SK-N-SH (cell line): ENCODE data around the gene AK5. TPM values are rescaled to one million over a fixed set of nuclear protein-coding genes. Genes with fewer than 3 reads are reported as not detected.

Source experiments
- CTCF ChIA-PET: fragments of 300-600, 350-600 bp; formaldehyde crosslinking; extraction: SDS; loops from one replicate; lab custom pipeline; 2021; lab: Yijun Ruan, JAX
- POLR2A ChIA-PET: fragments of 350-600 bp; sonication (Branson Sonifier 250); formaldehyde crosslinking; extraction: SDS; loops from one replicate; lab custom pipeline; 2020; ENCODE audit warnings: antibody characterized with exemption, inconsistent platforms; lab: Yijun Ruan, JAX
- DNase-seq: peaks from one replicate; pipeline ENCODE4 v3.0.0; 2012
- H2AFZ ChIP-seq: fragments of 200-600 bp; sonication (generic); 2 replicates; pipeline ENCODE4 v1.8.1; 2016; ENCODE audit warnings: antibody characterized with exemption, mild to moderate bottlenecking, low read depth
- H3F3A ChIP-seq: fragments of 200-600 bp; sonication (generic); replicated peaks from 2 replicates; pipeline ENCODE3; 2016; ENCODE audit warnings: antibody characterized with exemption, mild to moderate bottlenecking; ENCODE audit not compliant: insufficient read depth
- H3K27ac ChIP-seq, 2 experiments: fragments of 200-500 bp in 1 of 2; fragments of 200-600 bp in 1 of 2; sonication (Bioruptor generic) in 1 of 2; sonication (generic), shearing (Covaris generic) in 1 of 2; 2 replicates each; pipeline versions ENCODE4 v1.5.1 to v1.6.1; 2014 to 2016; ENCODE audit warnings: low read depth in 2 of 2, inconsistent platforms in 1 of 2, low read length in 1 of 2, mild to moderate bottlenecking in 1 of 2, mixed read lengths in 1 of 2
- H3K27me3 ChIP-seq: fragments of 200-600 bp; sonication (generic), shearing (Covaris generic); 2 replicates; pipeline ENCODE4 v1.6.1; 2016; ENCODE audit warnings: mixed run types; ENCODE audit not compliant: insufficient read depth
- H3K36me3 ChIP-seq, 2 experiments: fragments of 200-500 bp in 1 of 2; fragments of 200-600 bp in 1 of 2; sonication (Bioruptor generic) in 1 of 2; sonication (generic) in 1 of 2; replicated peaks in 1 of 2; 2 replicates each; pipeline versions ENCODE3 to v1.5.1; 2014 to 2016; ENCODE audit warnings: low read length in 1 of 2, mild to moderate bottlenecking in 1 of 2; ENCODE audit not compliant: insufficient read depth in 2 of 2, control insufficient read depth in 1 of 2
- H3K4me1 ChIP-seq, 2 experiments: fragments of 200-500 bp in 1 of 2; fragments of 200-600 bp in 1 of 2; sonication (Bioruptor generic) in 1 of 2; sonication (generic), shearing (Covaris generic) in 1 of 2; 2 replicates each; pipeline versions ENCODE4 v1.5.1 to v1.6.1; 2014 to 2016; ENCODE audit warnings: low read depth in 1 of 2, low read length in 1 of 2, mixed run types in 1 of 2; ENCODE audit not compliant: insufficient read depth in 2 of 2, control insufficient read depth in 1 of 2
- H3K4me2 ChIP-seq: fragments of 200-600 bp; sonication (generic), shearing (Covaris generic); 2 replicates; pipeline ENCODE4 v1.6.1; 2017; ENCODE audit warnings: mixed run types
- H3K4me3 ChIP-seq, 2 experiments: fragments of 200-500 bp in 1 of 2; fragments of 200-600 bp in 1 of 2; sonication (Bioruptor generic) in 1 of 2; sonication (generic), shearing (Covaris generic) in 1 of 2; 2 replicates each; pipeline versions ENCODE4 v1.5.1 to v1.8.1; 2014 to 2016; ENCODE audit warnings: low read depth in 2 of 2, inconsistent platforms in 1 of 2, low read length in 1 of 2, mild to moderate bottlenecking in 1 of 2, mixed read lengths in 1 of 2, moderate library complexity in 1 of 2
- H3K79me2 ChIP-seq: fragments of 200-600 bp; sonication (generic); 2 replicates; pipeline ENCODE4 v1.8.1; 2017; ENCODE audit warnings: mild to moderate bottlenecking; ENCODE audit not compliant: insufficient read depth
- H3K9ac ChIP-seq: fragments of 200-600 bp; sonication (generic); 2 replicates; pipeline ENCODE4 v1.6.1; 2017; ENCODE audit warnings: mixed run types
- H3K9me2 ChIP-seq: fragments of 200-600 bp; sonication (generic); 2 replicates; pipeline ENCODE4 v1.6.1; 2017; ENCODE audit warnings: mixed run types
- H3K9me3 ChIP-seq: fragments of 200-600 bp; sonication (generic); 2 replicates; pipeline ENCODE4 v1.6.1; 2017; ENCODE audit warnings: mixed run types, mild to moderate bottlenecking, moderate library complexity
- H4K20me1 ChIP-seq: fragments of 200-600 bp; sonication (generic); 2 replicates; pipeline ENCODE4 v1.6.1; 2017; ENCODE audit warnings: mild to moderate bottlenecking, mixed run types; ENCODE audit not compliant: insufficient read depth
- CHD2 ChIP-seq: fragments of 150-350 bp; IDR thresholded peaks from 2 replicates; pipeline ENCODE4 v1.6.1; 2018; ENCODE audit warnings: low read length; ENCODE audit not compliant: partially characterized antibody
- ELF1 ChIP-seq: IDR thresholded peaks from 2 replicates; pipeline ENCODE4 v1.4.0; 2012
- EP300 ChIP-seq, 2 experiments: IDR thresholded peaks; 2 replicates each; pipeline versions ENCODE4 v1.4.0 to v1.6.1; 2012; ENCODE audit warnings: borderline replicate concordance in 1 of 2, low read depth in 1 of 2, low read length in 1 of 2
- FOSL2 ChIP-seq: IDR thresholded peaks from 2 replicates; pipeline ENCODE4 v1.4.0; 2012; ENCODE audit warnings: low read depth, mild to moderate bottlenecking, moderate library complexity, borderline replicate concordance
- FOXM1 ChIP-seq: IDR thresholded peaks from 2 replicates; pipeline ENCODE4 v1.4.0; 2012; ENCODE audit warnings: low read depth, mild to moderate bottlenecking
- GATA2 ChIP-seq: sonication (generic); formaldehyde crosslinking; IDR thresholded peaks from 2 replicates; pipeline ENCODE4 v1.5.0; 2020; ENCODE audit warnings: mild to moderate bottlenecking, missing genetic modification reagents
- JUND ChIP-seq: IDR thresholded peaks from 2 replicates; pipeline ENCODE4 v1.4.0; 2012
- MAX ChIP-seq: IDR thresholded peaks from 2 replicates; pipeline ENCODE4 v1.4.0; 2012; ENCODE audit warnings: low read depth
- MEF2A ChIP-seq: IDR thresholded peaks from 2 replicates; pipeline ENCODE4 v1.4.0; 2012; ENCODE audit warnings: low read depth, borderline replicate concordance
- MXI1 ChIP-seq: IDR thresholded peaks from 2 replicates; pipeline ENCODE4 v1.6.1; 2012; ENCODE audit warnings: mild to moderate bottlenecking, low read depth, low read length, improper control_type of control experiment
- NFIC ChIP-seq: IDR thresholded peaks from 2 replicates; pipeline ENCODE4 v1.4.0; 2012; ENCODE audit warnings: borderline replicate concordance
- PBX3 ChIP-seq: IDR thresholded peaks from 2 replicates; pipeline ENCODE4; 2012
- POLR2AphosphoS5 ChIP-seq: IDR thresholded peaks from 2 replicates; pipeline ENCODE4 v1.6.1; 2012; ENCODE audit warnings: low read depth, low read length
- RXRA ChIP-seq: IDR thresholded peaks from 2 replicates; pipeline ENCODE4 v1.4.0; 2012; ENCODE audit warnings: low read depth, mild to moderate bottlenecking, borderline replicate concordance
- TAF1 ChIP-seq: IDR thresholded peaks from 2 replicates; pipeline ENCODE4 v1.6.1; 2012; ENCODE audit warnings: low read depth, mild to moderate bottlenecking, low read length, moderate library complexity, borderline replicate concordance
- TCF12 ChIP-seq: IDR thresholded peaks from 2 replicates; pipeline ENCODE4 v1.4.0; 2012
- TEAD4 ChIP-seq: IDR thresholded peaks from 2 replicates; pipeline ENCODE4 v1.4.0; 2012; ENCODE audit warnings: mild to moderate bottlenecking, borderline replicate concordance; ENCODE audit not compliant: insufficient read depth
- USF2 ChIP-seq: fragments of 150-350 bp; IDR thresholded peaks from 2 replicates; pipeline ENCODE4 v1.6.1; 2017; ENCODE audit warnings: antibody characterized with exemption, low read length, low read depth, borderline replicate concordance
- YY1 ChIP-seq: IDR thresholded peaks from 2 replicates; pipeline ENCODE4 v1.4.0; 2012; ENCODE audit warnings: low read depth, mild to moderate bottlenecking
- ZBTB33 ChIP-seq: IDR thresholded peaks from 2 replicates; pipeline ENCODE4 v1.4.0; 2012; ENCODE audit warnings: low read depth, borderline replicate concordance
- WGBS: methylation state at CpG from one replicate; pipeline ENCODE4 v1.1.6; 2017; ENCODE audit warnings: low lambda C conversion rate; 5-methylcytosine and 5-hydroxymethylcytosine counted together
- polyA plus RNA-seq, 3 experiments: library from polyadenylated mRNA; depleted of rRNA; stranded (reverse); fragments of >200 nt; gene quantifications; 2 replicates each; pipeline ENCODE4 v1.2.3, GENCODE V29; 2012

The AK5 gene
- polyA plus RNA-seq, 1 of the 3 experiments (the other 2 are of a cell fraction) = 22.9 TPM

GRCh38 chr1:77509051-77509492, 227.3 kb downstream of the AK5 start:
- Histone ChIP-seq H3K27me3 (no peaks in the 10 kb centered on the region), H3K9me2 (no peaks in the 10 kb centered on the region), H3K27ac (peak overlapping the region; percentile 67 to 95; a peak in 3 of 4 replicates), H3K4me3 (no peak overlapping the region), H3K4me2 (no peak overlapping the region), H3K36me3 (no peaks in the 10 kb centered on the region), H3K79me2 (no peaks in the 10 kb centered on the region), H3F3A (peaks cover 49% of the 10 kb centered on the region), H3K4me1 (peaks cover 11 to 33% of the 10 kb centered on the region in 2 experiments; a peak in 3 of 4 replicates), H4K20me1 (no peaks in the 10 kb centered on the region), H3K9me3 (no peaks in the 10 kb centered on the region), H3K9ac (peak overlapping the region; percentile 15; the same call in 1 of the 2 replicates), H2AFZ (peak overlapping the region; percentile 63; the same call in 1 of the 2 replicates)
- DNase-seq = no peak
- peak; percentile 75 for TF ChIP-seq NFIC
- peak; percentile 67 for TF ChIP-seq PBX3
- no peak for TF ChIP-seq POLR2AphosphoS5
- TF ChIP-seq JUND = 0 out of 2 replicates have a peak, but pooled peaks have one; percentile 8
- TF ChIP-seq MEF2A = no peak
- TF ChIP-seq FOXM1 = no peak
- TF ChIP-seq TAF1 = no peak
- TF ChIP-seq FOSL2 = no peak
- TF ChIP-seq EP300 (IDR thresholded peaks at IDR 0.05; ENCODE audit: borderline replicate concordance in 1 of 2, low read depth in 1 of 2, low read length in 1 of 2) = peak; percentile 59 to 63; a peak in 2 of 4 replicates
- TF ChIP-seq USF2 = no peak
- TF ChIP-seq CHD2 = peak; percentile 8
- TF ChIP-seq TCF12 = peak; percentile 69
- peak; percentile 70 for TF ChIP-seq RXRA
- no peak for TF ChIP-seq GATA2 (CRISPR knock-in tag)
- CTCF ChIA-PET = interaction anchor here (0.7 to 2.9 kb wide), 2 partner anchors 24 to 45 kb away, joined by 4 to 10 read pairs; no protein-coding TSS in a partner anchor
- WGBS = 46% methylated on average over 3 of the region's 3 CpGs
- POLR2A ChIA-PET = no interaction called here

GRCh38 chr1:77509898-77510297, 228.1 kb downstream of the AK5 start:
- Histone ChIP-seq H3K27me3 (no peaks in the 10 kb centered on the region), H2AFZ (peak overlapping the region; percentile 63; the same call in 1 of the 2 replicates)
- WGBS = 95% methylated on average over 2 of the region's 2 CpGs
- TF ChIP-seq CHD2 = no peak
- no peak for TF ChIP-seq ELF1
- no peak for TF ChIP-seq MAX
- TF ChIP-seq EP300 (IDR thresholded peaks at IDR 0.05; ENCODE audit: borderline replicate concordance in 1 of 2, low read depth in 1 of 2, low read length in 1 of 2) = no peak
- no peak for TF ChIP-seq ZBTB33
- no peak for TF ChIP-seq FOXM1
- no peak for TF ChIP-seq MXI1
- TF ChIP-seq YY1 = no peak
- TF ChIP-seq PBX3 = no peak
- no peak for TF ChIP-seq NFIC
- TF ChIP-seq TEAD4 = no peak
- no peak for TF ChIP-seq TCF12
- TF ChIP-seq FOSL2 = no peak

More at GRCh38 chr1:77509898-77510297, 228.1 kb downstream of the AK5 start:
- Histone ChIP-seq H3K36me3 (no peaks in the 10 kb centered on the region), H3K4me1 (peaks cover 18 to 35% of the 10 kb centered on the region in 2 experiments), H3F3A (peaks cover 53% of the 10 kb centered on the region), H3K9me2 (no peaks in the 10 kb centered on the region), H3K4me3 (no peak overlapping the region), H3K9ac (peak overlapping the region; percentile 15; the same call in 1 of the 2 replicates), H3K79me2 (no peaks in the 10 kb centered on the region), H3K27ac (peak overlapping the region; percentile 67 to 95; a peak in 3 of 4 replicates), H3K4me2 (no peak overlapping the region), H3K9me3 (no peaks in the 10 kb centered on the region), H4K20me1 (no peaks in the 10 kb centered on the region)
- ChIA-PET CTCF (interaction anchor here (2.9 kb wide), 1 partner anchor 23 kb away, joined by 10 read pairs; no protein-coding TSS in a partner anchor), POLR2A (no interaction called here)
- no peak for DNase-seq
